GM18873 (cell line): ENCODE data around the gene POLD1.

ENCODE experiments used
- ATAC-seq: cut with Tn5 transposase; IDR thresholded peaks from one replicate; pipeline ENCODE4 v1.9.1; 2021; ENCODE audit warnings: mild to moderate bottlenecking, moderate library complexity, moderate number of reproducible peaks; ENCODE audit not compliant: unreplicated experiment, low FRiP score

Gene POLD1

GRCh38 chr19:50417111-50418081 is 33.2 kb downstream of the POLD1 start:
- no peak for ATAC-seq

DNA sequence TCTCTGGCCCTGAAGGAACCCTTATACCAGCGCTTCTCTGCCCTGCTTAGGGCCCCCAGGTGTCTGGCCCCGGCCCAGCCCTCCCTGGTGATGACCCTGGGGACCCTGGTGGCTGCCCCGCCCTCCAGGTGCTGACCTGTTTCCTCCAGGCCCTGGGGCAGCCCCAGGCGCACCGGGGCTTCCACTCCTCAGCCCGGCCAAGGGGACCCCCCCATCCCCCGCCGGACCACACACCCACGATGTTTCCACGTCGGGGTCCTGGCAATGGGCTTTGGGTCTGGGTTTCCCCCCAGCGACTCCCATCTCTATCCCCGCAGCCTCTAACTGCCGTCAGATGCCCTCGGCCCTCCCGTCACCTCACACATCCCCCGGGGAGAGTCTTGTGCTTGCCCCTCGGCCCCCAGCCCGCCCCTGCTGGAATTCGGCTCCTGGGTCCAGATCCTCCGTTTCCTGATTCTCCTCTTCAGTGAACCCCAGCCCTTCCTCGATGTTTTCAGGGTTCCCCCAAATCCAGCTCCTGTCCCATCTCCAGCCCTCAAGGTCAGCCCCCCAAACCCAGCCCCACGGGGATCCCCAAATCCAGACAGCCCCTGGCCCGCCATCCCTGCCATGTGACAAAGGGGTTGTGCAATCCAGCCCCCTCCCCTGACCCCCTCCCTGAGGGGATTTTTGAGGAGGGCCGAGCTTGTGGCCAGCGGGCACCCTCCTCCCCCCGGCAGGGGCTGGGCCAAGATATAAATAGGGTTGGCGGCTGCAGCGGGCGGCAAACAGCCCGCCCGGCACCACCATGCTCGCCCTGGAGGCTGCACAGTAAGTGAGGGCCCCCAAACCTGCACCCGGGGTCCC is 34.3 kb downstream of the POLD1 start, which contains the start of gene SPIB:
SPIB (plus strand) TSS at position 763 of the 846 bp plus-strand sequence; CDS start at position 788, 25 bp downstream.
- no peak for ATAC-seq

DNA sequence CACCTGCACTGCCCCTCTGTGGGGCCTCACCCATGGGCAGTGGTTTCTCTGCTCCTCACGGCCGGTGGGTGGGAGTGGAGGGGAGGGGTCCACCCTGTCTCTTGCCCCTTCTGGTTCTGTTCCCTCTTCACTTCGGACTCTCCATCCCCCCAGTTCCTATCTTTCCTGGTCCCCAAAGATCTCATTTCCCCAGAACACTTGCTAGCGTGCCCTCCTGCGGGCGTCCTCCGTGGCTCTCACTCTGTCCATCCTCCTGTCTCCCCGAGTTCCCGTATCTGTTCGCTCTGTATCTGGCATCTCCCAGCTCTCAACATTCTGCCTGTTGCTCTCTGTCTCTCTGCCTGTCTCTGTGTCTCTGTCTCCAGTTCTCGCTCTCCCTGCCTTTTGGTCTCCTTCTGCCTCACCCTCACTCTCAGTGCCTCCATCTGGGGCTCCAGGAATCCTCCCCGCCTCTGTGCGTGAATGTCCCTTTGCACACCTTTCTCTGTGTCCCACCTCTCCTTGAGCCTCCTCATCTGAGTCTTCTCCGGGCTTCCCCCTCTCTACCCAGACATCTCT is 35.0 kb downstream of the POLD1 start:
- no peak for ATAC-seq

- no peak for ATAC-seq
Observed at GRCh38 chr19:50419580-50420035, 35.5 kb downstream of the POLD1 start.

GRCh38 chr19:50420127-50420526 is 36.0 kb downstream of the POLD1 start:
- ATAC-seq: no peak

DNA sequence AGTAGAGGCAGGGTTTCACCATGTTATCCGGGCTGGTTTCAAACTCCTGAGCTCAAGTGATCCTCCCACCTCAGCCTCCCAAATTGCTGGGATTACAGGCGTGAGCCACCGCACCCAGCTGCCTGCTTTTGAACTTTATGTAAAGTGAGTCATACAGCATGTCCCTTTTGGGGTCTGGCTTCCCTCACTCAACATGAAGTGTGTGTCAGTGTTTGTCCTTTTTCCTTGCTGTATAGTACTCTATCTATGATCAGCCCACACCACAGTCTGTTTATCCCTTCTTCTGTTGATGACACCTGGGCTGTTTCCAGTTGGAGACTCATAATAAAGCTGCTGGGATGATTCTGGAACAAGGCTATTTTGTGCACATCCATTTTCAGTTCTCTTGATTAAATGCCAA is 36.7 kb downstream of the POLD1 start:
- ATAC-seq: no peak

DNA sequence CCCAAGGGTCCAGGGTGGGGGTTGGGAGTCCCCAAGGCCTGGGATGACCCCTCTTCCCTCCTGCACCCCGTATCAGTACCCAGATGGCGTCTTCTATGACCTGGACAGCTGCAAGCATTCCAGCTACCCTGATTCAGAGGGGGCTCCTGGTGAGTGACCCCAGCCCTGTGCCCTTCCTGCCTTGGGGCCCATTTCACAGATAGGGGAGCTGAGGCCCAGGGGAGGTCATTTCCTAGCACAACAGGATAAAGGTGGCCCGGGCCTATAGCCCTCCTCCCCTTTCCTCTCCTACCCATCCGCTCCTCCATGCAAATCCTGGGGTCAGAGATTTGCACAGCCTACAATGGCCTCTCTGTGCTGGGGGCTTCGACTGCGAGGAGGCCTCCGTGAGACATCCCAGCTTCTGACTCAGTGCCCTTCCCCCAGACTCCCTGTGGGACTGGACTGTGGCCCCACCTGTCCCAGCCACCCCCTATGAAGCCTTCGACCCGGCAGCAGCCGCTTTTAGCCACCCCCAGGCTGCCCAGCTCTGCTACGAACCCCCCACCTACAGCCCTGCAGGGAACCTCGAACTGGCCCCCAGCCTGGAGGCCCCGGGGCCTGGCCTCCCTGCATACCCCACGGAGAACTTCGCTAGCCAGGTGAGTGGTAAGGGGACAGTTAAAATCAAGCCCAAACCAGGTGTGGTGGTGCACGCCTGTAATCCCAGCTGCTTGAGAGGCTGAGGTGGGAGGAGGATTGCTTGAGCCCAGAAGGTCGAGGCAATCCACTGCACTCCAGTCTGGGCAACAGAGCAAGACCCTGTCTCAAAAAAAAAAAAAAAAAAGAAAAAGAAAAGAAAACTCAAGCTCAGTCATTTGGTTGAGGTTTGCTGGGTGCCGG is 38.5 kb downstream of the POLD1 start:
- no peak for ATAC-seq

DNA sequence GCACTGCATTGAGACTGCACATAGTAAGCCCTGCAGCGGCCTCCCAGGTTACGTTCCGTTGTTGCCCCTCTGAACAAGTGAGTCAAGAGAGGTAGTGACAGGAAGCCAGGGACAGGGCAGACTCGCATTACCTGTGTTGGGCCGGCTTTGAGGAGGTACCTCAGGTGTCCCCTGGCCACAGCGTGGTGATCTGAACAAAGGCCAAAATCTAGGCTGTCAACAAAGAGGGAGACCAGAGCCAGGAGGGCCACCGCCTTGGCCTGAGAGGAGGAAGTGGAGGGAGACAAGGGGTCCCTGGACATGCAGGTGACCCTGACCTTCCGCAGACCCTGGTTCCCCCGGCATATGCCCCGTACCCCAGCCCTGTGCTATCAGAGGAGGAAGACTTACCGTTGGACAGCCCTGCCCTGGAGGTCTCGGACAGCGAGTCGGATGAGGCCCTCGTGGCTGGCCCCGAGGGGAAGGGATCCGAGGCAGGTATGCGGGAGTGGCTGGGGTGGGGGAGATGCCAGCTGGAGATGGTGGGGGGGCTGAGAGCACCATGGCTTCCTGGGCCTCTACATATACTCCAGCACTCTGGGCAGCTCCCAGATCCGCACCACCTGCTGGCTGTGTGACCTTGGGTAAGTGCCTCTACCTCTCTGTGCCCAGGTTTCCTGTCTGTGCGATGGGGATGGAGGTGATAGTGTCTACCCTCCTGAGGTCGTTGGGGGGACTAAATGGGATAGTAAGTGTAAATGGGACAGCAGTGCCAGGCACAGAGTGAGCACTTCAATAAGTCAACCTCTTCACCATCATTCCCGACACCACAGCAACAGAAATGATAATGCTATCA is 39.3 kb downstream of the POLD1 start:
- ATAC-seq: no peak

- ATAC-seq: no peak
Observed at GRCh38 chr19:50425581-50425980, 41.4 kb downstream of the POLD1 start.

DNA sequence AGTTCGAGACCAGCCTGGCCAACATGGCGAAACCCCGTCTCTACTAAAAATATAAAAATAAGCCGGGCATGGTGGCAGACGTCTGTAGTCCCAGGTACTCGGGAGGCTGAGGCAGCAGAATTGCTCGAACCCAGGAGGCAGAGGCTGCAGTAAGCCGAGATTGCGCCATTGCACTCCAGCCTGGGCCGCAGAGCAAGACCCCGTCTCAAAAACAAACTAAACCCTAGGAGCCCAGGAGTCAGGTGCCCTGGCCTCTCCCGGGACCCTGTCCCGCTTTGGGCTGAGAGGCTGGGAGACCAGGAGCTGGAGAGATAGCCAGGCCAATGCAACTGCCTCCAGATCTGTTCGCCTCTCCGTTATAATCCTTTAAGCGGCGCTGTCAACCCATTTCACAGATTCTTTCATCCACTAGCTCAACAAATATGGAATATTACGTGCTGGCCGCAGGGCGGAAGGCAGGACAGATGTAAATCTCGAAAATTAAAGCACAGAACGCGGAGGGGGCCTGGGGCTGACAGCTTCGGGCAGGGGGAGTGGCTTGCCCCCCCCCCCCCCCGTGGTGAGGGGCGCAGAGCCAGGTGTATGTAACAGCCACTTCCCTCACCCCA is 43.3 kb downstream of the POLD1 start:
- ATAC-seq: no peak

DNA sequence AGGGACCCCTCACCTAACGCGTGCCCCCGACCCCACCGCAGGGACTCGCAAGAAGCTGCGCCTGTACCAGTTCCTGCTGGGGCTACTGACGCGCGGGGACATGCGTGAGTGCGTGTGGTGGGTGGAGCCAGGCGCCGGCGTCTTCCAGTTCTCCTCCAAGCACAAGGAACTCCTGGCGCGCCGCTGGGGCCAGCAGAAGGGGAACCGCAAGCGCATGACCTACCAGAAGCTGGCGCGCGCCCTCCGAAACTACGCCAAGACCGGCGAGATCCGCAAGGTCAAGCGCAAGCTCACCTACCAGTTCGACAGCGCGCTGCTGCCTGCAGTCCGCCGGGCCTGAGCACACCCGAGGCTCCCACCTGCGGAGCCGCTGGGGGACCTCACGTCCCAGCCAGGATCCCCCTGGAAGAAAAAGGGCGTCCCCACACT is 43.9 kb downstream of the POLD1 start:
- no peak for ATAC-seq

- no peak for ATAC-seq
Observed at GRCh38 chr19:50428772-50429463, 44.8 kb downstream of the POLD1 start.

DNA sequence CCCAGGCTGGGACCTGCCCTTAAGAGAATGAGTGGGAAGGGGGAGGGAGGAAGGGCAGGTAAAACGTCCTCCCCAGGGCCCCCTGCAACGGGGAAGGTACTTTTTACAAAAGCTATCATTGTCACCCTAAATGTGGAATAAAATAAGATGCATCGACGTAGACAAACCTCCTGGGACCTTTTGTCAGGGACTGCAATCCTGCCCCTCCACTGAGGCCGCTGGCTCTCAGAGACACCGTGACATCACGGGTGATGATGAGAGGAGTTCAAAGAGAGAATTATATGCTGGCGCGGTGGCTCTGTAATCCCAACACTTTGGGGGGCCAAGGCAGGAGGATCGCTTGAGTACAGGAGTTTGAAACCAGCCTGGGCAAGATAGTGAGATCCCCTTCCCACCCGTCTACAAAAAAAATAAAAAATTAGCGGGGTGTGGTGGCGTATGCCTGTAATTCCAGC is 46.8 kb downstream of the POLD1 start:
- ATAC-seq: no peak

GRCh38 chr19:50431343-50432220 is 47.4 kb downstream of the POLD1 start:
- ATAC-seq: peak; percentile 81

GRCh38 chr19:50432221-50433028 is 48.3 kb downstream of the POLD1 start, which contains the start of gene MYBPC2:
MYBPC2 (plus strand) TSS chr19:50432892; CDS start chr19:50432954, 62 bp downstream.
- ATAC-seq: no peak
